CD4-positive, alpha-beta T cell treated with Interleukin-1 beta for 1 hour (primary cell): ENCODE results near the gene CCDC106.

Experiments used
- DNase-seq, 2 donors: peaks; one replicate each; pipeline ENCODE4 v3.0.0-alpha.2; 2020 to 2022

Gene CCDC106

DNA sequence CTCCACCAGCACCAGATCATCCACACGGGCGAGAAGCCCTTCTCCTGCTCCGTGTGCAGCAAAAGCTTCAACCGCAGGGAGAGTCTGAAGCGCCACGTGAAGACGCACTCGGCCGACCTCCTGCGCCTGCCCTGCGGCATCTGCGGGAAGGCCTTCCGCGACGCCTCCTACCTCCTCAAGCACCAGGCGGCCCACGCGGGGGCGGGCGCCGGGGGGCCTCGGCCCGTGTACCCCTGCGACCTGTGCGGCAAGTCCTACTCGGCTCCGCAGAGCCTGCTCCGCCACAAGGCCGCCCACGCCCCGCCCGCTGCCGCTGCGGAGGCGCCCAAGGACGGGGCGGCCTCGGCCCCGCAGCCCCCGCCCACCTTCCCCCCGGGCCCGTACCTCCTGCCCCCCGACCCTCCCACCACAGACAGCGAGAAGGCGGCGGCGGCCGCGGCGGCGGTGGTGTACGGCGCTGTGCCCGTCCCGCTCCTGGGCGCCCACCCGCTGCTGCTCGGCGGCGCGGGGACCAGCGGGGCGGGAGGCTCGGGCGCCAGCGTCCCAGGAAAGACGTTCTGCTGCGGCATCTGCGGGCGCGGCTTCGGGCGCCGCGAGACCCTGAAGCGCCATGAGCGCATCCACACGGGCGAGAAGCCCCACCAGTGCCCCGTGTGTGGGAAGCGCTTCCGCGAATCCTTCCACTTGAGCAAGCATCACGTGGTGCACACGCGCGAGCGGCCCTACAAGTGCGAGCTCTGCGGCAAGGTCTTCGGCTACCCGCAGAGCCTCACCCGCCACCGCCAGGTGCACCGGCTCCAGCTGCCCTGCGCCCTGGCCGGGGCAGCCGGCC, 33.1 kb upstream of the CCDC106 start:
- no peak for DNase-seq

DNA sequence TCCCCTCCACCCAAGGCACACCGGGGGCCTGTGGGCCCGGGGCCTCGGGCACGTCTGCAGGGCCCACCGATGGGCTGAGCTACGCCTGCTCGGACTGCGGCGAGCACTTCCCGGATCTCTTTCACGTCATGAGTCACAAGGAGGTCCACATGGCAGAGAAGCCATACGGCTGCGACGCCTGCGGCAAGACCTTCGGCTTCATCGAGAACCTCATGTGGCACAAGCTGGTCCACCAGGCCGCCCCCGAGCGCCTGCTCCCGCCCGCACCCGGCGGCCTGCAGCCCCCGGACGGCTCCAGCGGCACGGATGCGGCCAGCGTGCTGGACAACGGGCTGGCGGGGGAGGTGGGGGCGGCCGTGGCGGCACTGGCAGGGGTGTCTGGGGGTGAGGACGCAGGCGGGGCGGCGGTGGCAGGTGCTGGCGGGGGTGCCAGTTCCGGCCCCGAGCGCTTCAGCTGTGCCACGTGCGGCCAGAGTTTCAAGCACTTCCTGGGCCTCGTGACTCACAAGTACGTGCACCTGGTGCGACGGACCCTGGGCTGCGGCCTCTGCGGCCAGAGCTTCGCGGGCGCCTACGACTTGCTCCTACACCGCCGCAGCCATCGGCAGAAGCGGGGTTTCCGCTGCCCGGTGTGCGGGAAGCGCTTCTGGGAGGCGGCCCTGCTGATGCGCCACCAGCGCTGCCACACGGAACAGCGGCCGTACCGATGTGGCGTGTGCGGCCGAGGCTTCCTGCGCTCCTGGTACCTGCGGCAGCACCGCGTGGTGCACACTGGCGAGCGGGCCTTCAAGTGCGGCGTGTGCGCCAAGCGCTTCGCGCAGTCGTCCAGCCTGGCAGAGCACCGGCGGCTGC, 32.2 kb upstream of the CCDC106 start:
- DNase-seq, result no peak

DNA sequence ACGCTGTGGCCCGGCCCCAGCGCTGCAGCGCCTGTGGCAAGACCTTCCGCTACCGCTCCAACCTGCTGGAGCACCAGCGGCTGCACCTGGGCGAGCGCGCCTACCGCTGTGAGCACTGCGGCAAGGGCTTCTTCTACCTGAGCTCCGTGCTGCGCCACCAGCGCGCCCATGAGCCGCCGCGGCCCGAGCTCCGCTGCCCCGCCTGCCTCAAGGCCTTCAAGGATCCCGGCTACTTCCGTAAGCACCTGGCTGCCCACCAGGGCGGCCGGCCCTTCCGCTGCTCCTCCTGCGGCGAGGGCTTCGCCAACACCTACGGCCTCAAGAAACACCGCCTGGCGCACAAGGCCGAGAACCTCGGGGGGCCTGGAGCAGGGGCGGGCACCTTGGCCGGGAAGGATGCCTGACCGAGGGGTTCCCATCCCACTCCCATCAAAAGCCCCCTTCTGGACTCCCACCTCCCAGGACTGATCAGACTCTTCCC, 31.6 kb upstream of the CCDC106 start:
- no peak for DNase-seq

DNA sequence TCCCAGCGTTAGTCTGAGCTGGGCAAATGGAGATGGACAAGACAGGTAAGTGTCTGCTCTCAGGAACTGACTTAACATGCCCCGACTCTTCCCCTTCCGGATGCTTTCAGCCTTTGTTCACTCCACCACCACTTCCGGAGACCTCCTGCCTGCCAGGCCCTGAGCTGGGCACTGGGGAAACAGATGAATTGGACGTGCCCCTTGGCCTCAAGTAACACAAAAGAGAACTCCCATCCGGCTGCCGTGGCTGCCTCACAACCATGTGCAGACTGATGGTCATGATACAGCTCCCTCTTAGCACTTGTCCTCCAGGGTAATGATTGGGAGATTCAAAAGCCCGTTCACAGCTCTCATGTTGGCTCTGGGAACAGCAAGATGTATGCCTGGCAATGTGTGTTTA, 30.6 kb upstream of the CCDC106 start:
- no peak for DNase-seq

DNA sequence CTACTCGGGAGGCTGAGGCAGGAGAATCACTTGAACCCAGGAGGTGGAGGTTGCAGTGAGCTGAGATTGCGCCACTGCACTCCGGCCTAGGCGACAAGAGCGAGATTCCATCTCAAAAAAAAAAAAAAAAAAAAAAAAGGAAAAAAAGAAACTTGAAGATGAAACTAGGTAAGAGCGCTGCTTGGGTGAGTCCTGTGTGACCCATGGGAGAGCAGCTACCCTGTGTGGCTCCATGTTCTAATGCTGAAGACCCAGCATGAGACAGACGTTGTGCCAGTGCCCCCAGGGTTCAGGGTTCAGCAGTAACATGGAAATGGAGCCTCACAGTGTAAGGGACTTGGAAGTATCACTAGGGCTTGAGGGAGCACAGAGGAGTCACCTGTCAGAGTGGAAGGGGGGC, 29.6 kb upstream of the CCDC106 start:
- DNase-seq, result no peak

DNA sequence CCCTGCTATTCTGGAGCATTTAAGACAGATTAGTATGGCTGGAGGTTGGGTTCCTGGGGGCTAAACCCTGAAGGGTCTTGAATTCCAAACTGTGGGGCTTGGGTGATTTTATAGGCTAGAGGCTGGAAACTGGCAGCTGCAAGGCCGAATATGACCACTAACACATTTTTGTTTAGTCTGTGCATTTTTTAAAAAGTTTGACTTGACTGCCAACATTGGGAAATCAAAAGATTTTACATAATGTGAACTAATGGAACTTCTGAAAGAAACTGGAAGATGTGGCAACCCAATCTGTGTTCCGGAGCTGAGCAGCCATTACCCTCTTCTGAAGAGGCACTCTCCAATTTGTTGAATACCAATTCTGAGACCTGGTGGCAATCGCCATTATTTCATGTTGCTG, 28.7 kb upstream of the CCDC106 start:
- no peak for DNase-seq

DNA sequence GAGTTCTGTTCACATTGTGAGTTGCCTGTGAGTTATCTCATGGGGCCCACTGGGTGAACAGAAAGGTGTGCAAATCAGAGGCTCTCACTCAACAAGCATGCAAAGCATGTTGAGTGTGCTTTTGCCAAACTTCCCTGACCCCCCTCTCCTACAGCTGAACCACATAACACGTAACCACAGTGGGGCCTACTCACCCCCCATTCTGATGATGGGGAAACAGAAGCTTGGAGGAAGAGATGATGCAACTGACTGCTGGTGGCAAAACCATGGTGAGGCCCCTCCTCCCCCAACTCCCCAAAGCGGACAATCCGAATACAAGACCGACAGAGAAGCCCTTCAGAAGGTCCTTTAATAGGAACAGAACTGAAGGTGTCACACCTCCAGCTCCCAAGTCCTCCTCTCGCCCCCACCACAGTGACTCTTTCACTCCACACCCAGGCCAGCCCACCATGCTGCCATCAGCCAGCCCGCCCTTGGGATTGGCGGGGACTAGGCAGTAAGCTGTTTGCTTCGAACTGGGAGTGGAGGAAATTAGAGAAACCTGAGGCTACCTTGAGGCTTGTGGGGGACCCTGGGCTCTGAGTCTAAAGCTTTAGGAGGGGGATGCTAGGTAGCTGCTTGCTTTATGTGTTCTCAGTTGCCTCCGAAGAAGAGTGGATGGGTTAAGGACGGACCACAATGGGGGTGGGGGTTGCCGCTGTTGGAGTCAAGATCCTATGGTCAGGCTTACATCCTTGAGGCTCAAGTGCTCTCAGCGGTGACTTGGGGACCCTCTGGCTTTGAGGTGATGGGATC, 27.4 kb upstream of the CCDC106 start:
- peak in 1 of 2 donors; percentile 65 for DNase-seq

DNA sequence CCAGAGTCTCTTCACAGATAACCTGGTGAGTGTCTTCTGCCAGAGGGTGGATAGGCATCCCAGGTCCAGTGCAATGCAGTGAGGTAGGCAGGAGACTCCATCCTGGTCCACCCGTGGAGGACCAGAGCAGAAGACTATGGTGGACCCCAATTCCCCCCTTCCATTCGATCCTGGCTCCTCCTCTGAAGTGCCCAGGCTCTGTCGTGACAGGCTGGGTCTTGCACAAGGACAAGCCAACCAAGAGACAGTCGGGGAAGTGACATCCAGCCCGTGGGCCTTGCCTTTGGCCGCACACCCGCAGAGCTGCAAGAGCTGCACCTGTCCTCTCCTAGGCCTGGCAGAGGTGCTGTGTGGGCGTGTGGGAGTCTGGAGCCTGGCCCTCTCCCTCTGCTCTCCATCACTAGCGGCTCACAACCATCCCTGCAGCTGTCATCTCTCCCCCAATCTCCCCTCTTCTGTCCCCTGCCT, 26.8 kb upstream of the CCDC106 start:
- no peak for DNase-seq

DNA sequence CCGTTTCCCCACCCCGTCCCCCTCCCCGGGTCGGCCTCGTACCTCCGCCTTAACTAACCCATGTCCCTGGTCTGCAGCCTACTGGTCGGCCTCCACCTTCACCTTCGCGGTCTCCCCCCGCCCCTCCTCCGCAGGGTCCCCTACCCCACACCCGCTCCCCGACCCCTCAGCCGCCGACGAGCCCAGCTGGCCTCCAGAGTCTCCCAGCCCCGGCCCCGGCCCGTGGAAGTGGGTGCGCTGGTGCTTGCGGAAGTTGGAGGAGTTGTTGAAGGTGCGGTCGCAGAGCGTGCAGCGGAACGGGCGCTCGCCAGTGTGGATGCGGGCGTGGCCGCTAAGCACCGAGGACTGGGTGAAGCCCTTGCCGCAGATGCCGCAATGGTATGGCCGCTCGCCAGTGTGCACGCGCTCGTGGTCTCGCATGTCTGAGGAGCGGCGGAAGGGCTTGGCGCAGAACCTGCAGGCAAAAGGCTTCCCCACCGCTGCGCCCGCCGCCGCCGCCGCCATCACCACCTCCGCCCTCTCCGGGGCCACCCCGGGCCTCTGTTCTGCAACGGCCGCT, 26.3 kb upstream of the CCDC106 start:
- no peak for DNase-seq

DNA sequence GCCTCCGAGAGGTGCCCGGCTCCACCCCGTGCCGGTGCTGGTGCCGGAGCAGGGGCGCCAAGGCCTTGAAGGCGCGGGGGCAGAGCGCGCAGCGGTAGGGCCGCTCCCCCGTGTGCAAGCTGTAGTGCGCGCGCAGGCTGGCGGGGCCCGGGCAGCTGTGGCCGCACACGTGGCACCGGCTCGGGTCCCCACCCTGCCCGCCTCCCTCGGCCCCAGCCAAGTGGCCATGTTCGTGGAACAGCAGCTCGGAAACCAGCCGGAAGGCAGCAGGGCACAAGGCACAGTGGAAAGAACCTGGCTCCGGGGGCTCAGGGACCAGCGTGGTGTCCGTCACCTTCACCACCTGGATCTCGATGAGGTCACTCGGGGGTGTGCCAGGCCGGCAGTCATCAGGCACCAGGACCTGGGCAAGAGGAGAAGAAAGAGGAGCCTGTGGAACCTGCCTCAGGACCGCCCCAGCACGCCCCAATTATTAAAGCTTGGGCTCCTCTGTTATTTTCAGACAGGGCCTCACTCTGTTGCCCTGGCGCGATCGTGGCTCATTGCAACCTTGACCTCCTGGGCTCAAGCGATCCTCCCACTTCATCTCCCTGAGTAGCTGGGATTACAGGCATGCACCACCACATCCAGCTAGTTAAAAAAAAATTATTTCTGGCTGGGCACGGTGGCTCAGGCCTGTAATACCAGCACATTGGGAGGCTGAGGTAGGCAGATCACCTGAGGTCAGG, 25.6 kb upstream of the CCDC106 start:
- no peak for DNase-seq

DNA sequence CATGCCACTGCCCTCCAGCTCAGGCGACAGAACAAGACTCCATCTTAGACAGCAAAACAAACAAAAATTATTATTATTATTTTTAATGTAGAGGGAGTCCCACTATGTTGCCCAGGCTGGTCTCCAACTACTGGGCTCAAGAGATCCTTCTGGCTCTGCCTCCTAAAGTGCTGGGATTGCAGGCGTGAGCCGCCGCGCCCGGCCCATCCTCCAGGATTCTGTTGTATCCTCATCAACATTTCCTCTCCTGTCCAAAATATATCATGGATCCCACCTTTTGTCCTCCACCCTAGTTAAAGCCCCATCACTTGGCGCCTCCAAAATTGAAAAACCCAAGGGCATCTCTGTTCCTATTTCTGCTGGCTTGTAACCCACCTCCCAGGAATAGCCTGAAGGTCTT, 24.9 kb upstream of the CCDC106 start:
- no peak for DNase-seq

DNA sequence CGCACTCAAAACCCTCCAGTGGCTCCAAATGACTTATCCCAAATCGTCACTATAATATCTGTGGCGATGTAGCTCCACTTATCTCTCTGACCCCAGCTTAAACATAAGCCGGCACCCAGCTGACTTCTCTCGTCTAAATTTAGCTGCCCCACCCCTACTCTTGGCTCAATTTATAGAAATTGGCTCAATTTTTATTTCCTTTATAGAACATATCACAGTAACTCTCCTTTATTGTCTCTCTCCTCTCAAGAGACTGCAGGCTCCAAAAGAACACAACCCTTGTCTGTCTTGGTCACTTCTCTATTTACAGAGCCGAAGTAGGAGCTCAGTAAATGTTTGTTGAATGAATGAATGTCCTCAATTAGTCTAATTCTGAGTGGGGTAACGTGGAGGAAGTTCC, 24.5 kb upstream of the CCDC106 start:
- no peak for DNase-seq

DNA sequence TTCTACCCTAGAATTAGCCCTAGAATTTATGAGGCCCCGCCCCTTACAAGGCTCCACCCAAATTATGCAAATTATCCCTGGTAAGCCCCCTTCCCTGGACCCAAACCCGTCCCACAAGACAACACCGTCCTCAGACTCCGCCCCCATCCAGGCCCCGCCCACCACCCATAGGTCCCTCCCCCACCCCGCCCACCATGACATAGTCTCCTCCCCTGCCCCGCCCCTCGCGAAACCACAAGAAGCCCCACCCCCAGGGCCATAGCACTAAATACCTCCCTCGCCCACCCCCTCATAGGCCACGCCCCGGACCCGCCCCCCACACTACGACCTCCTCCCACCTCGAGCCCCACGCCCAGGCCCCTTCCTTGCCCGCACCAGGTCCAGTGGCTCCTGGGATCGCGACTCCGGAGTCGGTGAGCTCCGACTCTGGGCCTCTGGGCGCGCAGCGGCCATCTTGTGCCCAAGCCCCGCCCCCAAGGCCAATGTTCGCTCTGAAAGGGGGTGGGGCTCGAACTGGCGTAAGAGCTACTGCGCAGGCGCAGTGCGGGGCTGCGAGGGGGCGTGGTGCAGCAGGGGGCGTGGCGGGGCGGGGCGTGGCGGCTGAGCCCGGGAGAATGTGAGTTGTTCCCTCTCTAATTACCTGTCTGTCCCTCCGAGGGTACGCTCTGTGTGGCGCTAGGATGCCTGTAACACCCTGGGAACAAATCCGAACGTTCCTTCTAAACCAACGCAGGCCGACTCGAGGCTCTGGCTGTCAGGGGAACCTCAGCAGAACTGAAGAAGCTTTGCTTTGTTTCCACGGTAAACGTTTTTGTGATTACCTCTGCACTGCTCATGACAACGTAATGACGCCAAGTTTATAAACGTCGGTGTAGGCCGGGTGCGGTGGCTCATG, 23.7 kb upstream of the CCDC106 start, which contains the start of gene ZNF784:
Gene ZNF784, minus strand, starts transcription at position 458 of the 895 bp plus-strand sequence. Its CDS starts 5 bp downstream, at position 453.
- peak; percentile 92 to 93 for DNase-seq

DNA sequence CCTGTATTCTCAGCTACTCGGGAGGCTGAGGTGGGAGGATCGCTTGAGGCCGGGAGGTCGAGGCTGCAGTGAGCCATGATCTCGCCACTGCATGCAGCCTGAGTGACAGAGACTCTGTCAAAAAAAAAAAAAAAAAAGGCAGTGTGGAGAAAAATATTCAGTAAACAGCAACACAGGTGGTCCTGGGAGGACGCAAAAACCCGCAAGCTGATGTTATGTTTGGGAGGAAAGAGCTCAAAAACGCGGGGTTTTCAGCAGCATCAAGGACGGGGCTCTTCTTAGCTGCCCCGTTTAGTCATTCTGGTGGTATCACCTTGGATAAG, 23.0 kb upstream of the CCDC106 start:
- no peak for DNase-seq

DNA sequence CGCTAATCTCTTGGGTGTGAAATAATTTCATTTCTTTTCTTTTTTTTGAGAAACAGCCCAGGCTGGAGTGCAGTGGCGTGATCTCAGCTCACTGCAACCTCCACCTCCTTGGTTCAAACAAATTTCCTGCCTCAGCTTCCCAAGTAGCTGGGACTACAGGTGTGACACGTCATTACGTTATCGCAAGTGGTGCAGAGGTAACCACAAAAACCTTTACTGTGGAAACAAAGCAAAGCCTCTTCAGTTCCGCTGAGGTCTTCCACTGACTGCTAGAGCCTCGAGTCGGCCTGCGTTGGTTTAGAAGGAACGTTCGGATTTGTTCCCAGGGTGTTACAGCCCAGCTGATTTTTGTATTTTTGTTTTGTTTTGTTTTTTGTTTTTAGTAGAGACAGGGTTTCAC, 21.7 kb upstream of the CCDC106 start:
- peak; percentile 68 to 82 for DNase-seq

DNA sequence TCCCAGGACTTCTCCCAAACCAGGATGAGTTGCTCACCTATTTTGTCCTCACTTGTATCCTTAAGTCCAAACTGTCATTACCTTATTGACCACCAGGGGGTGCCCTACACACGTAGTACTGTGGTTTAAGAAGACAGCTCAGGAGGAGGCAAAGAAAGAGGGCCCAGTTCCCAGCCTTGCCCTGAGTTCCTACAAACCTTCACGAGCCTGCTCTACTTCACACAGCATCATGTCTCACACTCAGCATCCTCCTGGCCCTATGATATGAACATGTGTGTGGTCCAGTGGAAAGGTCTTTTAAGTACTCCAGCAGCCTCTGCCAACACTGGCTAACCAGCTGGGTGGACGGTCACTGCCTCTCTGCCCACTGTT, 15.6 kb upstream of the CCDC106 start:
- peak; percentile 87 to 93 for DNase-seq

DNA sequence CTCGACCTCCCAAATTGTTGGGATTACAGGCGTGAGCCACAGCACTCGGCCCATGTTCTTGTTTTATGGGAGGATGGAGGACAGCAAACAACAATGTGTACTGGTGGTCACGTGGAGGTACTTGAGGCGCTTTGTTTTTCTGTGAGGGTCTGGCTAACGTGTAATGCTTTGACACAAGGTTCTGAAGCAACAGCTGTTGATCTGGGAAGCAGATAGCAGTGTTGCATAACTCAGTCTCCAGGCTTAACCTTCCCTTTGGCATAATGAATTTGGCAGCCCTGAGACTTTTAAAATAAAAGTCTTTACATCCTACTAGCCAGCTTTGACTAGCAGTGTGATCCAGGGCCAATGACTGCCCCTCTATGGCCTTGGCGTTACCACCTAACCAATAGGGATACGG, 14.2 kb upstream of the CCDC106 start:
- DNase-seq, result no peak

DNA sequence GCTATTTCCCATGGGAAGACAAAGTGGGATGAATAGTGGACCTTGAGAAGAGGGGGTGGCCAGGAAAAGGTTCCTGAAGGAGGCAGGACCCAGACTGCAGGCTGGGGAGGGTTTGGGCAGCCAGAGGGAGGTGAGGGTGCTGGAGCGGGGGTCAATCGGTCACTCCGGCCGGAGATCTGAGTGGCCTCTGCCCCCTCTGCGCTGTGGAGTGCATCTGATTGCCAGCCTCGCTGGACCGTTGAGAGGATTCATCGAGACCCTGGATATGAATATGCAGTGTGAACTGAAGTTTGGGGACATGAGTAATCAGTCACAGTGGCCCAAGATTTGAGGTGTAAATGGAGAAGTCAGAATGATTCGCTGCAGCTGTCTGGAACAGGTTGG, 12.7 kb upstream of the CCDC106 start:
- DNase-seq, result peak; percentile 20 to 31

DNA sequence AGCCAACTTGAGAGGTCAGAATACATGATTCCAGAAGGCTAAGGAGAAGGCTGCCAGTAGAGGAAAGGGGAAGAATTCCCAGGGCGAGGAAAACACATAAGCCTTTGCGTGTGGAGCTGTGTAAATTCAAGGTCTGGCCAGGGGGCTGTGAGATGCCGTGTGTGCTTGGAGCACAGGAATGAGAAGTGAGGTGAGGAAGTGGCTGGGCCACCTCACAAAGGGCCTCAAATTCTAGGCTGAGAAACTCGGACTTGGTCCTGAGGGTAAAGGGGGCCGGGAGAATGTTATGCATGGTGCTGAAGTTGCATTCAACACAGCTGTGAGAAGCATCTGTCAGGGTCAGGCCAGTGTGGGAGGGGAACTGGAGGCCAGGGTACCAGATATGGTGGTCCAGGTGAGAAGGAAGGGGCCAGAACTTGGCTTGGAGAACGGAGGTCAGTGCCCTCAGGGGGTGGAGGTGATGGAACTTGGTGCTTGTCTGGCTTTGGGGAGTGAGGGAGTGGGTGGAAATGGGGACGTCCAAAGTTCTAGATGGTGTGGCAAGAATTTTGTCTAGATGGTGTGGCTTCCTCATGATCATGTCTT, 12.1 kb upstream of the CCDC106 start:
- no peak for DNase-seq

DNA sequence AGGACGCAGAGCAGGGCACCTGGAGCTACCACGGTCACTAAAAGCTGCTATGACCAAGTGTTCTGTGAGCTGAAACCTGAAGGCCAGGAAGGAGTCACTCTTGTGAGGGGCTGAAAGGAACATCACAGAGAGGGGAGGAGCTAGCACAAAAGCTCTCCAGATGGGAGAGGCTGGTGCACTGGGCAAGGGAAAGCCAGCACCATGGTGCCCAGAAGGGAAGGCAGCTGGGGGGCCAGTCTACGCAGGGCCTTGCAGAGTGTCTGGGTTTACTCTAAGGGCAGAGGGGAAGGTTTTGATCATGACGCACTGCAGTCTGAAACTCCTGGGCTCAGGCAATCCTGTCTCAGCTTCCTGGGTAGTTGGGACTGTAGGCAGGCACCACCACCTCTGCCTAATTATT, 11.3 kb upstream of the CCDC106 start:
- DNase-seq, result no peak

DNA sequence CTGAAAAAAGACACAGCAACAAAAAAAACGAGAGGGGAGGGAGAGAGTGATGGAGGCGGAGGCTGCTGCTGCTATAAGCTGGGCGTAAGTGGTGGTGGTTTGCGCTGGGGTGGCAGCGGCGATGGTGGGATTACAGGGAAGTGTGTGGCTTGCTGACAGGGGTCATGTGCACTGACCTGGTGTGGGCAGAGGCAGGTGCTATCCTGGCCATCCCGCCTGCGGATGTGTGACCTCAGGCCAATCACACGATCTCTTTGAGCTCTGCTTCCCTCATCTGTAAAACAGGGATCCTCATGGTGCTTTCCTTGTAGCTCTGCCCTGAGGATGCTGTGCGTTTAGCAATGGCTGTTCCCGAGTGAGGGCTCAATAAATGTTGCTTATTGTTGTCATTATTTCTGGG, 10.5 kb upstream of the CCDC106 start:
- no peak for DNase-seq
